Neural progenitor cell (in vitro differentiated cells): ENCODE results near the gene QDPR.

Source experiments
- EZH2 ChIP-seq: fragments of 200-600 bp; sonication (generic); IDR thresholded peaks from 2 replicates; pipeline ENCODE4 v1.6.1; 2017; ENCODE audit warnings: antibody characterized with exemption, mild to moderate bottlenecking, moderate library complexity
- EZH2phosphoT487 ChIP-seq: fragments of 200-600 bp; sonication (generic); IDR thresholded peaks from 2 replicates; pipeline ENCODE4 v1.6.1; 2017; ENCODE audit warnings: antibody characterized with exemption
- TF ChIP-seq, protein P1 (sequence below): fragments of 200-600 bp; sonication (generic); IDR thresholded peaks from 2 replicates; pipeline ENCODE4 v1.5.1; 2017; ENCODE audit warnings: antibody characterized with exemption, mild to moderate bottlenecking

DNA sequence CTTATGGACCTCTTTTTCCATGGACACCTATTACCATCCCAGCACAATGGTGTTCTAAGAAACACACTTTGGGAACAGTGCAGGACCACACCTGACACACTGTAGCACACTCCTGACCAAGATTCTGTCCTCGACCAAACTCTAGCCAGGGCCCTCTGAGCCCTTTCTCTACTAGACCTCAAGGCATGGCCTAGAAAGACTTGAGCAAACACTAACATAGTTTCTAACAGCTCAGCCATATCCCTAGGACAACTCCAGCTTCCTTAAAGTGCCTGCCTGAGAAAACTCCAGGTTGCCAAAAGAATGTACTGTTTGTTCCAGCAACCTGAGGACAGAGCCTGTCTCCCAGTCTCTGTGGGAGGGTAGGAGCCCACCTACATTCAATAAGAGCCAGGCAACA, 48.3 kb downstream of the QDPR start:
- no peak for TF ChIP-seq EZH2
- TF ChIP-seq, protein P1, sequence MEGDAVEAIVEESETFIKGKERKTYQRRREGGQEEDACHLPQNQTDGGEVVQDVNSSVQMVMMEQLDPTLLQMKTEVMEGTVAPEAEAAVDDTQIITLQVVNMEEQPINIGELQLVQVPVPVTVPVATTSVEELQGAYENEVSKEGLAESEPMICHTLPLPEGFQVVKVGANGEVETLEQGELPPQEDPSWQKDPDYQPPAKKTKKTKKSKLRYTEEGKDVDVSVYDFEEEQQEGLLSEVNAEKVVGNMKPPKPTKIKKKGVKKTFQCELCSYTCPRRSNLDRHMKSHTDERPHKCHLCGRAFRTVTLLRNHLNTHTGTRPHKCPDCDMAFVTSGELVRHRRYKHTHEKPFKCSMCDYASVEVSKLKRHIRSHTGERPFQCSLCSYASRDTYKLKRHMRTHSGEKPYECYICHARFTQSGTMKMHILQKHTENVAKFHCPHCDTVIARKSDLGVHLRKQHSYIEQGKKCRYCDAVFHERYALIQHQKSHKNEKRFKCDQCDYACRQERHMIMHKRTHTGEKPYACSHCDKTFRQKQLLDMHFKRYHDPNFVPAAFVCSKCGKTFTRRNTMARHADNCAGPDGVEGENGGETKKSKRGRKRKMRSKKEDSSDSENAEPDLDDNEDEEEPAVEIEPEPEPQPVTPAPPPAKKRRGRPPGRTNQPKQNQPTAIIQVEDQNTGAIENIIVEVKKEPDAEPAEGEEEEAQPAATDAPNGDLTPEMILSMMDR: no peak
- no peak for TF ChIP-seq EZH2phosphoT487
